HG02610 (cell line): ENCODE results near the gene TMEM108.

ENCODE experiments used
- ATAC-seq: cut with Tn5 transposase; IDR thresholded peaks from one replicate; pipeline ENCODE4 v1.9.1; 2021; ENCODE audit warnings: mild to moderate bottlenecking, moderate library complexity; ENCODE audit not compliant: unreplicated experiment

TMEM108 gene

GRCh38 chr3:133408961-133409360 lies 370.8 kb downstream of the TMEM108 start:
- ATAC-seq = no peak

- ATAC-seq = no peak
Measured at GRCh38 chr3:133410191-133410892, 372.2 kb downstream of the TMEM108 start.

GRCh38 chr3:133412183-133413132 lies 374.3 kb downstream of the TMEM108 start:
- ATAC-seq = no peak

GRCh38 chr3:133413161-133414020 lies 375.2 kb downstream of the TMEM108 start:
- no peak for ATAC-seq

- ATAC-seq = no peak
Measured at GRCh38 chr3:133414021-133414392, 375.8 kb downstream of the TMEM108 start.

GRCh38 chr3:133418361-133418760 lies 380.2 kb downstream of the TMEM108 start:
- ATAC-seq = no peak

GRCh38 chr3:133419151-133419909 lies 381.1 kb downstream of the TMEM108 start:
- no peak for ATAC-seq

- ATAC-seq = no peak
Measured at GRCh38 chr3:133424937-133425869, 387.0 kb downstream of the TMEM108 start.

GRCh38 chr3:133425898-133426297 lies 387.7 kb downstream of the TMEM108 start:
- no peak for ATAC-seq

- ATAC-seq = no peak
Measured at GRCh38 chr3:133426721-133427120, 388.5 kb downstream of the TMEM108 start.

- ATAC-seq = no peak
Measured at GRCh38 chr3:133428552-133428951, 390.4 kb downstream of the TMEM108 start.

GRCh38 chr3:133429063-133429462 lies 390.9 kb downstream of the TMEM108 start:
- no peak for ATAC-seq

GRCh38 chr3:133439563-133439962 lies 401.4 kb downstream of the TMEM108 start:
- ATAC-seq = no peak

- ATAC-seq = no peak
Measured at GRCh38 chr3:133440652-133441051, 402.5 kb downstream of the TMEM108 start.

GRCh38 chr3:133441867-133442270 lies 403.7 kb downstream of the TMEM108 start:
- ATAC-seq = peak; percentile 86

GRCh38 chr3:133442518-133442917 lies 404.3 kb downstream of the TMEM108 start:
- peak; percentile 25 for ATAC-seq

- ATAC-seq = no peak
Measured at GRCh38 chr3:133443649-133444422, 405.6 kb downstream of the TMEM108 start.

GRCh38 chr3:133444423-133444774 lies 406.2 kb downstream of the TMEM108 start:
- no peak for ATAC-seq

GRCh38 chr3:133445108-133445507 lies 406.9 kb downstream of the TMEM108 start:
- ATAC-seq = no peak
